SHP77 treated with DMSO at 0.1 percent for 48 hours (cell line): ENCODE results near the gene CCSER2.
"Not testable (repeated sequence)": the region's sequence is repeated elsewhere in the genome, so short reads cannot be mapped to it uniquely, and the experiment has no call there.

Experiments
- DNase-seq: peaks from one replicate; lab custom pipeline; 2025; lab: John Stamatoyannopoulos, UW

CCSER2 gene

DNA sequence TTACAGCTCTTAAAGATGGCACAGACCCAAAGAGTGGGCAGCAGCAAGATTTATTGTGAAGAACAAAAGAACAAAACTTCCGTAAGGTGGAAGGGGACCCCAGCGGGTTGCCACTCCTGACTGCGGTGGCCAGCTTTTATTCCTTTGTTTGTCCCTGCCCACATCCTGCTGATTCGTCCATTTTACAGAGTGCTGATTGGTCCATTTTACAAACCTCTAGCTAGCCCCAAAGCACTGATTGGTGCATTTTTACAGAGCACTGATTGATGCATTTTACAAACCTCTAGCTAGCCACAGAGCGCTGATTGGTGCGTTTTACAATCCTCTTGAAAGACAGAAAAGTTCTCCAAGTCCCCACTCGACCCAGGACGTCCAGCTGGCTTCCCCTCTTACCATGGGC is 16.8 kb upstream of the CCSER2 start:
- DNase-seq: no peak

DNA sequence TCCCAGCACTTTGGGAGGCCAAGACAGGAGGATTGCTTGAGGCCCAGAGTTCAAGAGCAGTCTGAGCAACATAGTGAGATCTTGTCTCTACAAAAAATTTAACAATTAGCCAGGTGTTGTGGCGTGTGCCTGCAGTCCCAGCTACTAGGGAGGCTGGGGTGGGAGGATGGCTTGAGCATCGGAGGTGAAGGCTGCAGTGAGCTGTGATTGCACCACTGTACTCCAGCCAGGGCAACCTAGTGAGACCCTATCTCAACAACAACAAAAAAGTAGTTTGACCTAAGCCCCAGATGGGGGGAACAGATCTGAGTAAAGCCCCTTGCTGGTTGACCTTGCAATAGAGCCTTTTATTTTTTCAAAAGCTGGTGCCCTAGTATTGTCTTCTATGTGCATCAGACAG is 15.6 kb upstream of the CCSER2 start:
- no peak for DNase-seq

DNA sequence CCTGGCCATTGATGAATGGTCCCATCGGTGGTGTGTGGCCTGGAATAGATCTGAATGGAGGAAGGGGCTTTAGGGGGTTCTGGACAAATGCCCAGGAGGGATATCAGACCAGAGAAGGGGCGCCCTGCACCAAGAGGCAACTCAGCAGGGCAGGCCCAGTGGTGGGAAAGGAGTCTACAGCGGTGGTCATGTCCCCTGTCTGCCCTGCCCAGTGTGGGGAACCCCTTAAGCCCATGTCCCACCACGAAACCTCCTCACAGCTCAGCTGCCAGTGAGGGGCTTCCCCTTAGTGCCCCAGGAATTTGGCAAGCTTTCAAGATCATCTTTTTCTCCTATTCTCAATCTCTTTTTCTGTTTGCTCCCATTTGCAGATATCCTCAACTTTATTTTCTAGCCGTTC is 14.1 kb upstream of the CCSER2 start:
- DNase-seq: no peak

DNA sequence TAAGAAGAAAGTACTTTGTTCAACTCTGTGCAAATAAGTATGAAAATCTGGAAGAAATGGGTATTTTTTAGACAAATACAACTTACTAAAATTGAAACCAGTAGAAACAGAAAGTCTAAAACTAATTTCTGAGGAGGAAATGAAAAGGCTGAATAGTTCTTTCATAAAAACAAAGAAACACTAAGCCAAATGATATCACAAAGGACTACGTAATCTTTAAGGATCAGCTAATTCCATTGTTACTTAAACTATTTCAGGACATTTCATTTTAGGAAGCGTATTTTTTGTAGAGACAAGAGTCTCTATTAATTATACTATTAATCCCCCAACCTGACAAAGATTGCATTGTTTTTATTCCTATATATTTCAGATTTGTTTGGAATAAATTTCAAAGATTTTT is 11.2 kb upstream of the CCSER2 start:
- no peak for DNase-seq

DNA sequence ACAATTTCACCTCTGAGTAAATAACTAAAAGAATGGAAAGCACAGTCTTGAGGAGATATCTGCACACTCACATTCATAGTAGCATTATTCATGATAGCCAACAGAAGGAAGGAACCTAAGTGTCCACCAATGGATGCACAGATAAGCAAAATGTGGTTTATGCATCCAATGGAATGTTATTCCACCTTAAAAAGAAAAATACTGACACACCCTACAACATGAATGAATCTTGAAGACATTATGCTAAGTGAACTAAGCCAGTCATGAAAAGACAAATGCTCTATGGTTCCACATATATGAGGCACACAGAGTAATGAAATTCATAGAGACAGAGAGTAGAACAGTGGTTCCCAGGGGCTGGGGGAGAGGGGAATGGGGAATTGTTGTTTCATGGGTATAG is 6.5 kb upstream of the CCSER2 start:
- no peak for DNase-seq

DNA sequence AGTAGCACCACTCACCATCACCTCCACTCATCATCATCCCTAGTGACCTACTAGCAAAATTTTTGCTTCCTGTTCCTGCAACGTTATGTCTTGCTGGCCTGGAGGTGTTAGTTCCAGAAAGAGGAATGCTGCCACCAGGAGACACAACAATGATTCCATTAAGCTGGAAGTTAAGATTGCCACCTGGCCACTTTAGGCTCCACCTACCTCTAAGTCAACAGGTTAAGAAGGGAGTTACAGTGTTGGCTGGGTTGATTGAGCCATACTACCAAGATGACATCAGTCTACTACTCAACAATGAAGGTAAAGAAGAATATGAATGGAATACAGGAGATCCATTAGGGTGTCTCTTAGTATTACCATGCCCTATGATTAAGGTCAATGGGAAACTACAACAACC is 4.8 kb upstream of the CCSER2 start:
- DNase-seq: not testable (repeated sequence)

DNA sequence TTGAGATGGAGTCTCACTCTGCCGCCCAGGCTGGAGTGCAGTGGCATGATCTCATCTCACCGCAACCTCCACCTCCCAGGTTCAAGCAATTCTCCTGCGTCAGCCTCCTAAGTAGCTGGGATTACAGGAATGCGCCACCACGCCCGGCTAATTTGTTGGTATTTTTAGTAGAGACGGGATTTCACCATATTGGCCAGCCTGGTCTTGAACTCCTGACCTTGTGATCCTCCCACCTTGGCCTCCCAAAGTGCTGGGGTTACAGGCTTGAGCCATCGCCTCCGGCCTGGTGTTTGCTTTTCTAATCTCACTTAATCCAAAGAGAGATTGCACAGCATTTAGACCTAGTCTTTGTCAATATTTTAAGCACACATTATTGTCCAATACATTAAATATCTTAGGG is 1.4 kb upstream of the CCSER2 start:
- DNase-seq: not testable (repeated sequence)

DNA sequence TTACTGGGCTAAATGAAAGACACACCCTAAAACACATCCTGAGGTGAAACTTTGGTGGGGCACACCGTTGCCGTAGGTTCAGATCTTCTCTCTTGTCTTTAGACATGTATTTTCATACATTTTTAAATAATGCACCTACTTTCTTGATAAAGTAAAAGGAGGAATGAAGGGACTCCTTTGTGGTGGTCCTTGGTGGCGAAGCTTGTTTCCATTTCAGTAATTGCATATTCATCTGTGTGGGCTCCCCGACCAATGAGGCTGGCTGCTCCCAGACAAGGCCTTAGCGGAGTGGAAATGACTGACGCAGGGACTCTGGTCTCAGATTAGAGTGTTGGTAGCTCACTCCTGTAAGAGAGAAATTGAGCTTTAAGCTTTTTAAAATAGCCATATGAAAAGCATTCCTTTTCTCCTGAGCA is 815 bp downstream of the CCSER2 start:
- no peak for DNase-seq

DNA sequence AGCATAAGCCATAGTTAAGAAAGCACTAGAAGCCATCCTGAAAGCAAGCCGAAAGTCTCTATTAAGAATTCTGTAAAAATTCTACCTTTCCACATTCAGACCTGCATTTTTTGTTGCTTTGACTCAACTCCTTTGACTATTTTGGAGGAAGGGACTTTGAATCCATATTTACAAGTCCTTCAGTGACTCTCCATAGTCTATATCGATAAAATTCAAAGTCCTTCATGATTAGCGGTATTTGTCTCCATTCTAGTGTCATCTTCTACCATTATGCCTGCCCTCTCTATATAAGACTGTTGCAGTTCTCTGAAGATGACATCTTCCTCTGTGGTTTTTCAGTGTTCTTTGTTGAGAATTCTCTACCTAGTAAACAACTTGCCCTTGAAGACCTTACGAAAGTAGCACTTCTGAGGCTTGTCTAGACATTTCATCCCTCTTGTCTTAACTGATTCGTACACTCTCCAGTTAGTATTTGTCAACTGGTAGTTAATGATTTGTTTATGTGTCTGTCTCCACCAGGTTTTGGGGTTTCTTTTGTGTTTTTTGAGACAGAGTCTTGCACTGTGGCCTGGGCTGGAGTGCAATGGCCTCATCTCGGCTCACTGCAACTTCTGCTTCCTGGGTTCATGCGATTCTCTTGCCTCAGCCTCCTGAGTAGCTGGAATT is 1.7 kb downstream of the CCSER2 start:
- DNase-seq: no peak

DNA sequence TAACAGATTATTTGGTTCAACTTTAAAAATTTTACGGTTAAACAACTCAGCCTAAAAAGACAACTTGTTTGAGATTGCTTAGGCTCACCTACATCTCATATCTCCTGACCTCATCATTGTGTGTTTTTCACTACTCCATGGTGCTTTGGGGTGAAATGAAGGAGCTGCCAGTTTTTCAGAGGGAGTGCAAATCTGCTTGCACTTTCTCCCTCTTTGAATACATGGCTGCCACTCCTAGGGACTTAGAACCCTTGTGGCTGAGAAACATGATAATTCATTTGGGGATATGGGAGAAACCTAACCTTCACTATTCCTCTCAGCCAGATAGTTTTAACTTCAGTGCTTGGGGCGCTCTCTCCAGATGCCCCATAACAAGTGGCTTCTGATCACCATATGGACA is 2.7 kb downstream of the CCSER2 start:
- DNase-seq: no peak

DNA sequence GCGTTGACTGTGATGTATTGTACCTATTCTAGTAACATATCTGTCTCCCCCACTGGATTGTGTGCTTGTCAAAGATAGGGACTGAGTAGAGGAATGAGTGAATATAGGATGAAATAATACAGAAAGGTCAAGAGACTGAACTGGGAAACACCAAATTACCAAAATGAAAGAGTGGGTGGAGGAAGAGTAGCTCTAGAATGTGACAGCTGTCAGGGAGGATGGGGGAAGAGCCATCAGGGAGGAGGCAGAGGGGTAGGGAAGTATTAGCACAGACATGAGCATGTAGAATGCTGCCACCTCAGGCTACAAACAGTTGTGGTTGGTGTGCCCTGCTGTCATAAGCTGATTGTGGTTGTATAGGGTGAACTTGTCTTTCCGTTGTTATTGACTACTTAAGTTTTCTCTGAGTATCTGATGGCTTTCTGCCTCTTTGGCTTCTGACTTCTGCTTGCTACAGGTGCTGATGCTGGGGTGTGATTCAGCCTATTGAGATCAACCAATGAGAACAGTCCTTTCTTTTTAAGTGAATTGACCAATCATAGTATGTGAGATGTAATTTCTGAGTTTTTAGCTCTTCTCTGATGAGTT is 5.6 kb downstream of the CCSER2 start:
- no peak for DNase-seq

DNA sequence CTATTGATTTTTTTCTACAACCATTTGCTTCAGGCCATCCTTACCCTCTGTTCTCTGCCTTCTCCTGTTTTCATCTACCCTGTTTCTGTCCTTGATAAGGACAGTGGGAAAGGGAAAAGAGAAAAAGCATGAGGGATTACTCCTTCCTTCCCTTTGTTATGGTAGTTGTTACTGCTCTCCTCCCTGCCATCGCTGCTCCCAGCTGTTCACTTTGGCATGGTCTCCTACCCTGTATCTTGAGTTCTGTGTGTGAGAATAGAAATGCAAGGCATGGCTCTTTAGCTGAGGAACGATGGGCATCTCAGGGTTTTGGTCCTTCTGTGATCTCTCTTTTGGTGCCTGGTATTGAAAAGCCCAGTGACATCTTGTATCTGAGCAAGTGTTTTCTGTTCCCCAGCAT is 6.4 kb downstream of the CCSER2 start:
- no peak for DNase-seq

DNA sequence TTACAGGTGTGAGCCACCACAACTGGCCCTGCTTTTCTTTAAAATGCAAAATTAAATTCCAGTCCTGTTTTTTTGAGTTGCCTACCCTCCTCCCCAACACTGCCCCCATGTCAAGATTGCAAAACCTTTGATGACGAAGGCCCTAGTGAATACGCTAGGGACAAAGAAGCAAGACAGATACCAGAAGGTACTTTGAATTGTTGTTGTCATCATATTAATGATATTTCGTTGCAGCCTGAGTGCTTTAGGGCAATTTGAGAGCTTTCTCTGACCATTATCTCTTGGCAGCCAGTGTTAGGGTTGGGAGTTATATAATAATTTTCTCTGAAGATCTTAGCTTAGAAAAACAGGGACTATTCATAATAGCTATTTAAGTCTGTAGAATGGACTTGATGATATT is 7.1 kb downstream of the CCSER2 start:
- DNase-seq: no peak

DNA sequence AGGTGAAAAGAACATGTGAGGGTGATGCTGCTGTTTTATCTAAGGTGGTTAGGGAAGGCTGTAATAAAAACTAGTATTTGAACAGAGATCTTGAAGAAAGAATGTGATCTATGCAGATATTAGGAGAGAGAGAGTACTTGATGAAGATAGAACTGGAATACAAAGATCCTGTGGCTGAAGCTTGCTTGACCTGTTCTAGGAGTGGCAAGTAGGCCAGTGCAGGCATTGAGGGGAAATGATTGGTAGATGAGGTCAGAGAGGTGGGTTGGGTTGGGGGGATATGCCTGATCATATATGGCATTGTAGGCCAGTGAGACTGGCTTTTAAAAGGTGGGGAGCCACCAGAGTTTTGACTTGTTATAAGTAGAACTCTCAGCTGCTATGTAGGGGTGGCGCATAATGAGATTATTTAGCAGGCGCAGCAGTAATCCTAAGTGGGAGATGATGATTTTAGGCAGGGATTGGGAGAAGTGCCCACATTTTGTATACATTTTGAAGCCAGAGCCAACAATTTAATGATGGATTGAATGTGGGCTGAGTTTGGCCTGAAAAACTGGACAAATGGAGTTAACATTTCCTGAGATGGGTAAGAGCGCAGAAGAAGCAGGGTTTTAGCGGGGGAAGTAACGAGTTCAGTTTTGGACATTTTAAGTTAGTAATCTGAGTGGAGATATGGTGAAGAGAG is 8.2 kb downstream of the CCSER2 start:
- no peak for DNase-seq

DNA sequence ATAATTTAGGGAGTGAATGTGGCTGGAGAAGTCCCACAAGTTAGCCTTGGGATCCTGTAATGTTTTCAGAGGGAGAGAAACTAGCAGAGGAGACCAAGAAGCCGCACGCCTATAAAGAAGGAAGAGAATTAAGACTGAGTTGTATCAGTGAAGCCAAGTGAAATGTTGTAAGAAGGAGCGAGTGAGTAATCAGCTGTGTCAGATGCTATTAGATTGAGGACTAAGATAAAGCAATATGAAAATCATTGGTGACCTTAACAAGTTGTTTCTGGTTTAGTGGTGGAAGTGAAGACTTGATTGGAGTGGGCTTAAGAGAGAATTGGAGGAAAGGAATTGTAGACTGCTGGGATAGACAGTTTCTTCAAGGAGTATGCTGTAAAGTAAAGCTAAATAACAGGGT is 8.8 kb downstream of the CCSER2 start:
- no peak for DNase-seq

DNA sequence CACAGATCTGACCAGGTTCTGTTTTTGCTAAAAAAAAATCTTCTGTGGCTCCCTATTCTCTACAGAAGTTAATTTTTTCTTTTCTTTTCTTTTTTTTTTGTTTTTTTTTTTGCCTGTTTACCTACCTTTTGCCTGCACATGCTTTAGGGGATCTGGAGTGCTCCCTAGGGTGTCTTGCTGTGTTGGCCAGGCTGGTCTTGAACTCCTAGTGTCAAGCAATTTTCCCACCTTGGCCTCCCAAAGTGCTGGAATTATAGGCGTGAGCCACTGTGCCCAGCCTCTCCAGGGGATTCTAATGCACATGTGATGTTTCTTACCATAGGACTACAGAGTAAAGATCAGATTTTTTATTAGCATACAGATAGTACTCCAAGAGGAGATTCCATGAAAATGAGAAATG is 10.6 kb downstream of the CCSER2 start:
- no peak for DNase-seq

DNA sequence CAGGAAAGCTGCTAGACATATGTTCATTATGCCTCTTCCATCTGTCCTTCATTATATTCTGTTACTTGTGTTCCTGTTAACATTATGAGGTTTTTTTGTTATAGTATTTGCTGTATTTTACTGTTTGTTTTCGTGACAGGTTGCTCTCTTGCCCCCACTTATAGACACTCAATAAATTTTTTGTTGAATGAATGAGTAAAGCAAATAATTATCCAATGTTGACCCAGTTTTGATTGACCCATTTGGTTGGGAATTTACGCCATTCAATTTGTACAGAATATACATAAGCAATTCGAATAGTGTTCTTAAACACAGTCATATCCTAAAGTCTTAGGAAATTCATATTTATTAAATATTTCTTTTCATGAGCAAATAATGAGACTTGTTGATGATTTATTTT is 11.8 kb downstream of the CCSER2 start:
- peak; percentile 33 for DNase-seq

DNA sequence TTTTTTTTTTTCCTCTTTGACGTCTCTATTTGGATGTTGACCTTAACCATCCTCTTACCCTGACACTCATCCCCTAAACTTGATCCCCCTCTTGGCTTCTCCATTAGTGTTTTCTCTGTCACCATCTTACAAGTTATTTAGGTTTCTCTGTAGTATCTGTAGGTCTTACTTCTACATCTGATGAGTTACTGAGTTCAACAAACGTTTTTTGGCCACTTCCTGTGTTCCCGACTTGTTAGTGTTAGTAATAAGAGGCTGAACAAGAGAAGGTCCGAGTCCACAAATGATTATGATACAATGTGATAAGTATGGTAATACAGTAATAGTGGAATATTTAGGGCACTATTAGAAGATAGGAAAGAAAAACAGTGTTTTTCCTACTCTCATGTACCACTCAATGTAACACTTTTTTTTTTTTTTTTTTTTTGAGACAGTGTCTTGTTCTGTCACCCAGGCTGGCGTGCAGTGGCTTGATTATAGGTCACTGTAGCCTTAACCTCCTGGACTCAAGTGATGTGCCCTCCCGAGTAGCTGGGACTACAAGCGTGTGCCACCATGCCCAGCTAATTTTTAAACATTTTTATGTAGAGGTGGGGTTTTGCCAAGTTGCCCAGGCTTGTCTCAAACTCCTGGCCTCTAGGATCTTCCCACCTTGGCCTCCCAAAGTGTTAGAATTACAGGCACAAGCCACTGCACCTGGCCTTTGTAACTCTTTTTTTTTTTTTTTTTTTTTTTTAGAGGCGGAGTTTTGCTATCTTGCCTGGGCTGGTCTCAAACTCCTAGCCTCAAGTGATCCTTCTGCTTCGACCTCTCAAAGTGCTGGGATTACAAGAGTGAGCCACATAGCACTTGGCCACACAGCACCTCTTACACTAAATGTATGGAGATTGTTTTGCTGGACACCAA is 12.5 kb downstream of the CCSER2 start:
- no peak for DNase-seq

DNA sequence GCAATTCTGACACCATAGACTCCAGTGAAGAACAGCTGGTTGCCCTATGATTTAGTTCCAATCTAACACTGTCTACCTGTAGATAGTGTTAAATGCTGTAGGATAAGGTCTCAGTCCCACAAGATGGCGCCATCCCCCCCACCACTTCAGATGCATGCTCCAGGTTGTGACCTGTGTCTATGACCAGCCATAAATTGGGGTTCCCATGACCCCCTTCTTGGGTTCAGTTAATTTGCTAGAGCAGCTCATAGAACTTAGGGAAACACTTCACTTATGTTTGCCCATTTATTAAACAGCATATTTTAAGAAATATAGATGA is 13.1 kb downstream of the CCSER2 start:
- no peak for DNase-seq

DNA sequence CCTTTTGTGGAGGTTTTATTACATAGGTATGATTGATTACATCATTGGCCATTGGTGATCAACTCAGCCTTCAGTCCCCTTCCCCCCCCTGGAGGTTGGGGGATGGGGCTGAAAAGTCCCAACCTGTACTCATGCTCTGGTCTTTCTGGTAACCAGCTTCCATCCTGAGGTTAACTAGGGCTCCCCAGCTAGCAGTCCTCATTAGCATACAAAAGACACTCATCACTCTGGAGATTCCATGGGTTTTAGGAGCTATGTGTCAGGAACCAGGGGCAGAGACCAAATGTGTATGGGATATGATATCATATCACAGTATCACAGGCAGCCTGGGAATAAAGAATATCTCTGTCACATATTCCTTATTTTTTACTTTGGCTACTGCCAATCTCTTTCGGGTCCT is 13.6 kb downstream of the CCSER2 start:
- no peak for DNase-seq

DNA sequence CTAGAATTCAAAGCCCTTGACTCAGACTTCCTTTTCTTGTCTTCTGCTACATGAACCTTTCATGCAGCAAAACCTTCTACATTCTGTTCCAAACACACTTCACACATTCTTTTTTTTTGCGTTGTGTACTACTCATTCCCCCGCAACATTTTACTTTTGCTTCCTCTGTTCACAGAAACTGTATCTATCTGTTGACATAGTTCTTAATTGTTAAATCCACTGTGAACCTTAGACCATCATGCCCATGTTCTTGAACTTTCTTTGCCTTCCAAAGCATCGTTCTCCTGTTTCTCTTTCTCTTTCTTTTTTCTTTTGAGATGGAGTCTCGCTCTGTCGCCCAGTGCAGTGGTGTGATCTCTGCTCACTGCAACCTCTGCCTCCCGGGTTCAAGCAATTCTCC is 14.2 kb downstream of the CCSER2 start:
- no peak for DNase-seq

DNA sequence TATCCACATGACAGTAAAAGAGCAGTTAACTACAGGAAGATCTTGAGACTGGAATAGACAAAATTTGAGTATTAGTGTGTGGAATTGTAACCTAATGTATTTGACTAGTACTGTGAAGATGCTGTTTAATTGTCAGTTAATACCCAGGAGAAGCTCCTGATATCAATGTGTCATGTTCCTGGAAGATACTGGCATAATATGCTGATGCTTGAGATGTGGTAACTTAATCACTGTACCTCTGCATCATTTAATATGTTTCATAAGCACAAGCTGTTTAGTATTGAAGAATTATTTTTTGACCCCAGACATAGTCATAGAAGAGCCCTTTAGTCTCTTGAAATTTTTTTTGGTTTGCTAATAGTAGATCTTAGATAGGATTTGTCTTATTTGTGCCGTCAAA is 15.4 kb downstream of the CCSER2 start:
- no peak for DNase-seq

DNA sequence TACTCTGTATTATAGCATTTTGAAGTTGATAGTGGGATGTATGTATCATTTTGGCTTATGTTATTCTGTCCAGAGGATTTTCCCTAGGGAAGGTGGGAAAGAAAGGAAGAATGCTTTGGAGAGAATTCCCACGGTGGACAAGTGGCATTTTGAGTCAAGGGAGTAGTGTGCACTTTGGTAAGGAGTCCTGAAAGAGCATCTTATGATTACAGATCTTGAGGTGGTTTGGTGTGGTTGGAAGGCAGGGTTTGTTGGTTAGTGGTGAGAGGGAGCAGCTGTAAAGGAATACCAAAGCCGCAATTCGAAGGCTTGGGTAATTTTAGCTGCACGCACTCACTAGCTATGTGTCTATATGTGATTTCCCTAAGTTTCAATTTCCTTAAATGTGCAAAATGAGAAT is 16.1 kb downstream of the CCSER2 start:
- DNase-seq: no peak
